NCI-H2107 treated with DMSO at 0.1 percent for 48 hours (cell line): Measurements from ENCODE around the gene ANXA8L1.
"Not testable (repeated sequence)": the region's sequence is repeated elsewhere in the genome, so short reads cannot be mapped to it uniquely, and the experiment has no call there.

Source experiments
- DNase-seq: peaks from one replicate; lab custom pipeline; 2025; ENCODE audit not compliant: unreplicated experiment; lab: John Stamatoyannopoulos, UW

The ANXA8L1 gene

GRCh38 chr10:46375406-46375805 is at the start of gene ANXA8L1:
ANXA8L1 (plus strand) TSS chr10:46375776; CDS start chr10:46375852, 76 bp downstream.
- DNase-seq: not testable (repeated sequence)

DNA sequence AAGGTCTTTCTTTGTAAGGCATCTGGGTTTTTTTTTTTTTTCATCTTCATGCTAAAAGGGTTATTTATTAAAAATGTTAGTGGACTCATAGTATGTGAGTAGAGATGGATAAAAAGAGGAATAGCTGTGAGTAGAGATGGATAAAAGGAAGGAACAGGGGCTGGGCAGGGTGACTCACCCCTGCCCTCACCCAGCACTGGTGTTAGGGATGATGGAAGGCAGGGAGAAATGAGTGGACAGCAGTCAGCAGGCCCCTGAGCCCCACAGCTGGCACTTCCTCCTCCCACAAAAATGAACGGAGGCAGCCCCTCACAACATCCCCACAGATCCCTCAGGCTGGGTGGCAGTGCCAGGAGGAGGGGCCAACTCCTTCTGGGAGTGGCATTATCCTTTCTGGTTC is 49.5 kb upstream of the ANXA8L1 start:
- no peak for DNase-seq

- DNase-seq: no peak
Measured at GRCh38 chr10:46326971-46327370, 48.6 kb upstream of the ANXA8L1 start.

DNA sequence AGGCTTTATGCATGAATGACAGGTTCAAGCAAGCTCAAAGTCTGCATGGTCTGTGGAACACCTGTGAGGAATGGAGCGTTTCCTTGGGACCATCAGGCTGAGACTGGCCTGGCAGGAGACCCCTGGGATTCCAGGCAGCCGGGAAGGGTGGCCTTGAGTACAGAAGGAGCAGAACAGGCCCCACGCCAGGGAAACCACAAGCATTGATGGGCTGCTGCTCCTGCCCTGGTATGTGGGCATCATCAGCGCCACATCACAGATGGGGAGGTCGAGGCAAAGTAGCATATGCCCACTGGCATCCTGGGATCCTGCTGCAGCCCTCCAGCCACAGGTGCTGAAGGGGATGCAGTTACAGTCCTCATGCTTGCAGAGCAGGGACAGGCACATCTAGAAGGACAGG is 47.9 kb upstream of the ANXA8L1 start:
- no peak for DNase-seq

- DNase-seq: no peak
Measured at GRCh38 chr10:46328853-46329689, 46.5 kb upstream of the ANXA8L1 start.

DNA sequence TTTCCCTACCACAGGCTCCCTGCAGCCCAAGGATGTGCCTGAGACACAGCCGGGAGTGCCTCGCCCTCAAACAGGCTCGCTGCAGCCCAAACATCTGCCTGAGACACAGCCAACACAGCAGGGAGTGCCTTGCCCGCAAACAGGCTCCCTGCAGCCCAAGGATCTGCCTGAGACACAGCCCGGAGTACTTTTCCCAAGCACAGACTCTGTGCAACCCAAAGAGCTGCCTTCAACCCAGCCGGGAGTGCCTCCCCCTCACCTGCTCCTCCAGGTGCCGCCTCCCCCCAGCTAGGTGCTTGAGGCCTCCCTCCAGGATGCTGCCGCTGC is 45.9 kb upstream of the ANXA8L1 start:
- DNase-seq: no peak

- DNase-seq: no peak
Measured at GRCh38 chr10:46330894-46331293, 44.7 kb upstream of the ANXA8L1 start.

DNA sequence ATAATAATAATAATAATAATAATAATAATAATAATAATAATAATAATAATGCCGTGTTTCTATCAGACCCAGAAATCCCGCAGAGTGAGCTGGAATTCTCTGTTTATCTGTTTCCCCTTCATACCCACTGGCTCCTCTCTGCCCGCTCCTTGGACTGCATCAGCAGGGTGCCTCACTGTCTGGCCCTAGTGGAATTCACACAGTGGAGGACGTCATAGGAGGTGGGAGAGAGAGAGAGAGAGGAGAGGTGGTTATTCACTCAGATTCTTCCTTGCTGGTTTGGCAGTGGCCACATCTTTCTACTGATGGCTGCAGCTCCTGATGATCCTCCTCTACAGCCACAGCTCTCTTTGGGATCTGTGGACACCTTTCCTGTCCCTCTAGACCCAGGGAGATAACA is 10.1 kb upstream of the ANXA8L1 start:
- DNase-seq: not testable (repeated sequence)

GRCh38 chr10:46367209-46367608 is 8.4 kb upstream of the ANXA8L1 start:
- not testable (repeated sequence) for DNase-seq

DNA sequence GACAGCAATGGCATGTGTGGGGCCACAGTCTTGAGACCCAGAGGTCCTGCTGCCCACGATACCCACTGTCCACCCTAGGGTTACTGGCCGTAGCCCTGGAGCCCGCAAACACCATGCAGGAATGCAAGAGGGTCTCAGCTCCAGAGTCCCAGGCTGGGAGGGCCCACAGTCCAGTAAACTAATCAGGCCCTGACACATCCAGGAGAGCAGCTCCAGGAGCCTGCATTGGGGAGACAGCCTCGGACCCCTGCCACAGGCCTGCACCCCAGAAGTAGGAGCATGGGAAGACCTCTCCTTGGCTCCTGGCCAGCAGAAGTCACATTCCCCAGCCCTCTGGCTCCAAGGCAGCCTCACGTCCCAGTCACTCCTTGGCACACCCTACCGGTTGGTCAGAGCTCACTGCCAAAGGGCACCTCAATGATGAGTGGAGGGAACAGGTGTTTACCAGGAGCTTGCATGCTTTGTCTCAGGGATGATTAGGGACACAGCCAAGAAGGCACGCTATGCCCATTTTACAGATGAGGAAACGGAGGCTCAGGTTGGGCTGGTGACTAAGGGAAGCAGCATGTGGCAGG is 7.8 kb upstream of the ANXA8L1 start:
- not testable (repeated sequence) for DNase-seq

DNA sequence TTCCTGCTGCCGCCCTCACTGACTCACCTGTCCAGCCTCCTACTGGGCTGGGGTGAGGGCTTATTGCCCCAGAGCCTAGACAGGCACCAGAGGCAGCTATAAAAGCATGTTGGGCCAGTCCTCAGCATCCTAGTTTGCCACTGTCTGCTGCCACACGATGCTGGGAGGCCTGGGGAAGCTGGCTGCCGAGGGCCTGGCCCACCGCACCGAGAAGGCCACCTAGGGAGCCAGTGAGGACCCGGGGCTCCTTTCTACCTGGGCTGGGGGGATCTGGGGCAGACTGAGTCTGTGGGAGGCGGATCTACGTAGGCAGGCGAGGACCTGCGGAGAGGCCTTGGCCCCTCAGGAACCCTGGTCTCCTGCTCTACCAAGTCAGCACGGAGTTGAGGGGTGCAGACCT is 6.6 kb upstream of the ANXA8L1 start:
- DNase-seq: not testable (repeated sequence)

GRCh38 chr10:46374410-46374809 is 1.2 kb upstream of the ANXA8L1 start:
- not testable (repeated sequence) for DNase-seq

DNA sequence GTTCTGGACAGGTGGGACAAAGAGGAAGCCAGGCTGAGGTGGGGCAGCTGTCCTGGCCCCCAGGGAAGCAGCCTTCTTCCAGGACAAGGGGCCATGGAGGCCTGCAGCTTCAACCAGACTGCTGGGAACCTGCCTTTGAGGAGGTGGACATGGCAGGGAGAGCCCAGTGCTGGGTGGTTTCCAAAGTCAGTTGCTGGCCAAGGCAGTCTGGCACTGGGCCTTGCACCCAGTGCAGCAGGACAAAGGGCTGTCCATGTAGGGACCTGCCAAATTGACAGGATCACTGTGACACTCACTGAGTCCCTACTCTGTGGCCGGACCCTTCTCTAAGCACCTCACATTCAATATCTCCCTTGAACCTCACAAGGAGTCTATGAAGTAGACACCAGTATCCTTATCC is 1.4 kb downstream of the ANXA8L1 start:
- DNase-seq: not testable (repeated sequence)

DNA sequence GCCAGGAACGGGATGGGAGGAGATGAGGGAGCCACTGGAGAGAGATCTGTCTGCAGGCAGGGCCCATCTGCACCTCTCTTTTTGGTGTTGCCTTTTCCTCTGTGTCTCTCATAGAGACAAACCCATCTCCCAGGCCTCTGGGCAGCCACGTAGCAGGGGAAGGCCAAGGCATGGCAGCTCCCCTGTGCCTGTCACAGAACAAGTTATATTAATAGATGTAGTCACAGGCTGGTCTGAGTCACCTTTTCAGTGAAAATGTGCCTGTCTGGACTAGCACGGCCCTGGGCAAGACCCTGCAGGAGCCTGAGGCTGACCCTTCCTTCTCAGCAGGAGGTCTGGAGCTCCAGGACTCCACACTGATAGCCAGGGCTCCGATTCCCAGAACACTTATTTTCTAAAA is 2.1 kb downstream of the ANXA8L1 start:
- DNase-seq: not testable (repeated sequence)

DNA sequence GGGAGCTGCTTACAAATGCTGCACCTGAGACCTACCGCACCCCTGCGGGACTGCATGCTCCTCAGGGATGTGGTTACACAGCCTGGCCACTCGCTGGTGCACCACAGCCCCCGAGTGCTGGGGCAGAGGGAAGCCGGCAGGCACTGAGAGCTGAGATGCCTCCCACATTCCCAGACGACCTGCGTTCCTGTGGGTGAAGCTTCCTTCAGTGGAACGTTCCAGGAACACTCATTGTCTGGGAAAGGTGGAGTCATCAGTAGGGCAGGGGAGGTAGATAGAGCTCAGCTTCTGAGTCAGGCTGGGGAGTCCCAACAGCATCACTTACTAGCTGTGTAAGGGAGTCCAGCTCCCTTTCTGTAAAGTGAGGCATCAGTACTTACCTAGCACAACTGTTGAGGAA is 2.5 kb downstream of the ANXA8L1 start:
- DNase-seq: not testable (repeated sequence)

DNA sequence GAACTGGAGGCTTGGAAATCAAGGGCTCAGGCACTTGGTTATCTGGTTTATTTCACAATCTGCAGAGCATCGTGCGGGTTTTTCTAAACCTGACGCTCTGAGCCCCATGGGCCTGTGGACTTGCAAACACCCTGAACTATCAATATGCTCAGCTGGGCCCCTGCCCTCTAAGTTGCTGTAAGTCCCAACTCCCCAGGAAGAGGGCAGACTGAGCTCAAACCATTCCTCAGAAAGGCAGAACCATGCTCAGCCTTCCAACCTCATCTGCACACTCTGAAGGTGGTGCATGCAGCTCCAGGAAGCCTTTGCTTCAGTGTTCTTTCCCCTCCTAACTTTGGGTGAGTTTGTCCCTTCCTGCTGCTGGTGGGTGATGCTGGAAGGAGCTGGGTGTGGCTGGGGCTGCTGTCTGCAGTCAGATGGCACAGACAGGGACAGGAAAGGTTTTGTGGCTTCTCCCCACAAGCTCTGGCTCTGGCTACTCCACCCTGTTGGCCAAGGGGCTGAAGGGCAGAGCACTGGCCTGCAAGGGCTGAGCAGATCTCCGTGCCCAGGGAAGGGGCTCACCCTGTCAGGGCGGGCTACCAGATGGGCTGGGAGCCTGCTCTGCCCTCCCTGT is 3.8 kb downstream of the ANXA8L1 start:
- not testable (repeated sequence) for DNase-seq

GRCh38 chr10:46385858-46386257 is 10.3 kb downstream of the ANXA8L1 start:
- not testable (repeated sequence) for DNase-seq

DNA sequence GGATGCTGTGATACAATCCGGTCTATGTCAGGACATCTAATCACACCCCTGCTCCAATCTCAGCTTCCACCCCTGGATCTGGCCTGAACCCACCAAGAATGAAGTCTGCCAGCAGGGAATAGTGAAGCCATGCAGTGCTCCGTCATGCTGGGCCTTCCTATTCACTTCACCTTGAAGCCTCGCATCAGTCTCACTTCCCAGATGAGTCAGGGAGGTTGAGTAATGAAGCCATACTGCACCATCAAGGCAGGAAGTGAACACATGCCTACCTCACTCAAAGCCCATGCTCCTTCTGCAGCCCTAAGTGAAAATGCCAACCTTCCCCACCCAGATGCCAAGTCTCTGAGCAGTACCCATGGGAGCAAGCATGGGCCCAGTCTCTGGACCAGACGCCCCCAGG is 11.1 kb downstream of the ANXA8L1 start:
- DNase-seq: not testable (repeated sequence)

- DNase-seq: not testable (repeated sequence)
Measured at GRCh38 chr10:46387309-46387902, 11.8 kb downstream of the ANXA8L1 start.

DNA sequence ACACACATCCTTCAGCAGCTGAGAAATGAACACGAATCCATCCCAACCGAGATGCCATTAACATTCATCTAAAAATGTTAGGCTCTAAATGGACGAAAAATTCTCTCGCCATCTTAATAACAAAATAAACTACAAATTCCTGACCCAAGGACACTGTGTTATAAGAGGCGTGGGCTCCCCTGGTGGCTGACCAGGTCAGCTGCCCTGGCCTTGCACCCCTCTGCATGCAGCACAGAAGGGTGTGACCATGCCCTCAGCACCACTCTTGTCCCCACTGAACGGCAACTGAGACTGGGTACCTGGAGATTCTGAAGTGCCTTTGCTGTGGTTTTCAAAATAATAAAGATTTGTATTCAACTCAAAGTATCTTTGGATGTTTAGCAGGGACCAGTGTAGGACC is 15.8 kb downstream of the ANXA8L1 start:
- DNase-seq: not testable (repeated sequence)

GRCh38 chr10:46396441-46397279 is 21.1 kb downstream of the ANXA8L1 start:
- DNase-seq: not testable (repeated sequence)
